ENCODE data around the gene CC2D1A. TPM values are rescaled to one million over a fixed set of nuclear protein-coding genes. Genes with fewer than 3 reads are reported as not detected.
A peak's percentile ranks its signal among the peaks of the same experiment; 100 is the strongest.

The CC2D1A gene
- total RNA-seq, 1 donor from 2014 or later, result 19.6 TPM

DNA sequence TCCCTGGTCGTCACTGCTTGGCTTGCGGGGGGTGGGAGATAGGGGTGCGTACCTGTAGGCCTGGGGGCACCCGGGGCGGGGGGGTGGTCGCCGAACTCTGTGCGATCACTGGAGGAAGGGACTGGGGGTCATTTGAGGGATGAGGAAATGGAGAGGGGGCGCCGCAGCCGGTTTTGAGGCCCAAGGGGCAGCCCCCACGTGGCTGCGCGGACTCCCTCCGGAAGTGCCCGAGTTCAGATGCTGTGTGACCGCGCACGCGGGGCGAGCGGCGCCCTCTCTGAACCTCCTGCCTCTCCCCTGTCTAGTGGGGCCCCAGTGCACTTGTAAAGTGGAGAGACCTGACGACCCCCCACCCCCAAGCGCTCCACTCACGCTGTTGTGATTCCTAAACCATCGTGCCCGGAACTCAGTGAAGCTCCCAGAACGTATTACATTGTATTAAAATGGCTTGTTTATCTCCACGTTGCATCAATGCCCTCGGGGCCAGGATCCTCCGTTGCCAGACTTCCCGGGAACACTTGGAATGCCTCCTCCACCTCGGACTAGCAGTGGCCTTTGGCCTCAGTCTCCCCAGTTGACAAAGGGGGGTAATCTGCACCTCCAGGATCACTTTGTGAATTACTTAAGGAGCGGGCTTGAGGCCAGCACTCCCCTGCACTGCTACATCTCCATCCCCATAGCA, 32.0 kb upstream of the CC2D1A start:
- intact Hi-C loops (cut with micrococcal nuclease), result no loop called here

DNA sequence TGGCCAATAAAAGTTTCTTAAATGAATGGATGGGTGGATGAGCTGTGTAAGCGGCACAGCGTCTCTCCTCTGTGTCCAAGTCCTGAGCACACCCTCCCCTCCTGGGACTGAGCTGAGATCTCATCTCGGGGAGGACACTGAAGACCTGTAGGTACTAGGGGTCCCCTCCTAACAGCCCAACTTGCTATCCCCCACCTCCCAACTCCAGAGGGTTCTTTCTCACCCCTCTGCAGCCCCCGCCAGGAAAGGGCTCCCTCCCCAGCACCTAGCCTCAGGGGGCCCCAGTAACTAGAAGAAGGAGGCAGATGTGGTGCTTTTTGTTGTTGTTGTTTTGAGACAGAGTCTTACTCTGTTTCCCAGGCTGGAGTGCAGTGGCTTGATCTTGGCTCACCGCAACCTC, 30.2 kb upstream of the CC2D1A start:
- intact Hi-C loops (cut with micrococcal nuclease), result no loop called here
- DNase-seq (no peak), ATAC-seq (no peak)

More for the DNA sequence above, 32.0 kb upstream of the CC2D1A start:
- DNase-seq (no peak), ATAC-seq (no peak)

DNA sequence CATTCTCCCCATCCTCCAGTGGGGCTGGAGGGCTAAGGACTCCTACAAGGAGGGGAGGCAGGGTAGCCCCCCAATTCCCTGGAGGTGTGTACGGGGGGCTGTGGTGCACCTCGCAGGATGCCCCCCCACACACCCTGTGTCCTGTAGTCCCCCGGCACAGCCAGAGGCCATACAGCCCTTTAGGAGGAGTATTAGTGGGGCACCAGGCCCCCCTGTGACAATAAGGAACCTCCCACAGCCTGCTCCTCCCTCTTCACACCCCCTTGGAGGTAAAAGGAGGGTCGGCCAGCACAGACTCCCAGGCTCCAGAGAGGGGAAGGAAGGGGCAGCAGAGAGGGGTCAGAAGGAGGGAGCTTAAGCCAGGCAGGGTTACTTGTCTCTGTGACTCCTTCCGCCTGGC, 29.2 kb upstream of the CC2D1A start, which contains the start of gene NANOS3:
Gene NANOS3, plus strand, starts transcription at position 301 of the 400 bp plus-strand sequence. CDS start 115 bp downstream, outside the sequence.
- no peak for DNase-seq
- intact Hi-C loops (cut with micrococcal nuclease), result no loop called here

DNA sequence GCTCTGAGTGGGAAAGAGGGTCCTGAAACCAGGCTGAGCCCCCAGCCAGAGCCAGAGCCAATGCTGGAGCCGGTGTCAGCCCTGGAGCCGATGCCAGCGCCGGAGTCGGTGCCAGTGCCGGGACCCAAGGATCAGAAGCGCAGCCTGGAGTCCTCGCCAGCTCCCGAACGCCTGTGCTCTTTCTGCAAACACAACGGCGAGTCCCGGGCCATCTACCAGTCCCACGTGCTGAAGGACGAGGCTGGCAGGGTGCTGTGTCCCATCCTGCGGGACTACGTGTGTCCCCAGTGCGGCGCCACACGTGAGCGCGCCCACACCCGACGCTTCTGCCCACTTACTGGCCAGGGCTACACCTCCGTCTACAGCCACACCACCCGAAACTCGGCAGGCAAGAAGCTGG, 28.7 kb upstream of the CC2D1A start:
- intact Hi-C loops (cut with micrococcal nuclease), result no loop called here
- DNase-seq (no peak), ATAC-seq (no peak)

More for the DNA sequence above, 29.2 kb upstream of the CC2D1A start, which contains the start of gene NANOS3:
- no peak for ATAC-seq

DNA sequence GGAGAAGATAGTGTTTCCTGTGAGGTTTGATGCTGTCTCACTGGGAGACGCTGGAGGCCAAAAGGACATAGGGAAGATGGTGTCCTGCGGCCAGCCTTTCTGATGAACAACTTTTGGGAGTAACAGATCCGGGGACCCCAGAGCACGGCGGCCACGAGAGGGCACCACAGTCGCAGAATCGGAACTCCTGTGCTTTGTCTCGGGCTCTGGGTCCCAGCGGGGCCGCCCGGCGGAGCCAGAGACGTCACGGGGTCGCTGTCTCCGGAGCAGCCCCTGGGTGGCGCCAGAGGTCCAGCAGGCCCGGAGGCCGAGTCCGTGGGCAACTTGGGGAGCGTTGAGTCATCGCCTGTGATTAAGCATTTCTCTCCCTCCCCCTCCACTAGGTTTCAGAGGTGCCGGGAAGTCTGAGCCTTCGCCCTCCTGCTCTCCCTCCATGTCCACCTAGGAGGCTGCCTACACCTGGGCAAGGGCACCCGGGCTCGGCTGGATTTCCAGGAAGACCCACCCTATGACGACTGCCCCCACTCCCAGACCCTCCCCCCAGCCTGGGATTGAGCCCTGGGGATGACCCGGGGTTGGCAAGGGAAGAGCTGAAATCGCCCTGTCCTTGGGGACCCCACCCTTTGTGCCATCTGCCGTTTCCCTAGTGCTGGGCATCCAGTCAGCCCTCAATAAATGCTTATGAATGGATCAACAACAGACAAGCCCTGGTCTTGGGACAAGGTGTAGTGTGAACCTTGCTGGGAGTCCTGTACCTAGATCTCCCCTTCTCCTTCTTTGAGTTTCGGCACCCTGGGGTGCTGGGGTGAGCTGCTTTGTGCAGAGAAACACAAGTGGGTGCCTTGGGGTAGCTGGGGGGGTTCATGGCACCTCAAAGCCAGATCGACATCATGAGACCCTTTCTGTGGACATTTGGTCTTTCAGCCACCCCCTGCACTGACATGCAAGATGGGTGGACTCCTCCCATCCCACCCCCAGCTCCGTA, 25.6 kb upstream of the CC2D1A start:
- DNase-seq, result peak; percentile 99
- intact Hi-C loops (cut with micrococcal nuclease), result loop anchor here (5.0 kb wide), 1 partner anchor 192 kb away; the partner anchor contains the start of gene MISP3
- ATAC-seq, result peak; percentile 97

DNA sequence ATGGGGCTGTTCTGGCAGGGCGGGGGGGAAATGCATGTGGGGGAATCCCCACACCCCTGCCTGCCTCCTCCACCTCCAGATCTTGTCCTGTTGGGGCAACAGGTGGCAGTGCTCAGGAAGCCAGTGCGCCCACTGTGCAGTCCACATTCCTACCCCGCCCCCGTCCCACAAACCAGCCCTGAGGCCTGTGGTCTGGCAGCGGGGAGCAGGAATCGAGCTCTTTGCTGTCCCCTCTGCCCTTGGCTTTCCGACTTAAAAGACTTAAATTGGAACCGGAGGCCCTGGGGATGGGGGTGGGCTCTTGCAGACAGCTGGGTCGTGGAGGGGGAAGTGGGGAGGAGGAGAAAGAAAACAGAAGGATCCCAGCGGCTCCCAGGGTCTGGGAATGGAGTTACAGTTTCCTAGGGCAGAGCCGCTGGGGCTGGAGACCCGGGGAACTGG, 24.7 kb upstream of the CC2D1A start:
- DNase-seq, result no peak
- ATAC-seq, result no peak
- intact Hi-C loops (cut with micrococcal nuclease), result loop anchor here (5.0 kb wide), 1 partner anchor 191 kb away; the partner anchor contains the start of gene MISP3

DNA sequence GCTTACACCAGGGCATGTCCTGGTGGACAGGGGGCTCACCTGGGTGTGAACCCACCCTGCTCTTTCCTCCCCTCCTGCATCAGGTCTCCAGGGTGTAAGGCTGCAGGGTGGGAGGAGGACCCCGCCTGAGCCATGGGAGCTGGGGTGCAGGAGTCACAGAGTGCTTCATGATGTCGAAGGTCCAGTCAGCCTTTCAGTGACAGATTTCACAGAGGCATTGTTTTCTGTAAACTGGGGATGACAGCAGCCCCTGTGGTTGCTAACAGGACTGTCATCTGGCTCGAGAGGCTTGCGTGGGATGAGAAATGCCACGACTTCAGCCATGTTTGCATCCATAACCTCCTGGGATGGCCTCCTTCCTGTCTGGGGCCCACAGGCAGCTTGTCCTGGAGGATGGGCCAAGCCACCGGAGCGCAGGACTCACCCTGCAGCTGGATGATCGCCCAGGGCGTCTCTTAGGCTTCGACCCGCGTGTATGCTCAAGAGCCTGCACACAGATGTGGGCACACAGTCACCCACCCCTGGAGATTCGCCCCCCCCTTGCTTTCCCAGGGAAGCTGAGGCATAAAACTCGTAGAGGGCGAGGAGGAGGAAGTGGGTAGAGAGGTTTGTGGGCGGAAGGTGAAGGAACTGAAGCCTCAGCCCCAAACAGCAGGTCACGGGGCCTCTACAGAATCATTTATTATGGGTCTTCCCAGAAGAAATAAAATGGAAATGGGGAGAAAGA, 24.1 kb upstream of the CC2D1A start:
- DNase-seq (peak; percentile 61), ATAC-seq (no peak)
- intact Hi-C loops (cut with micrococcal nuclease), result loop anchor here (5.0 kb wide), 1 partner anchor 190 kb away; the partner anchor contains the start of gene MISP3

DNA sequence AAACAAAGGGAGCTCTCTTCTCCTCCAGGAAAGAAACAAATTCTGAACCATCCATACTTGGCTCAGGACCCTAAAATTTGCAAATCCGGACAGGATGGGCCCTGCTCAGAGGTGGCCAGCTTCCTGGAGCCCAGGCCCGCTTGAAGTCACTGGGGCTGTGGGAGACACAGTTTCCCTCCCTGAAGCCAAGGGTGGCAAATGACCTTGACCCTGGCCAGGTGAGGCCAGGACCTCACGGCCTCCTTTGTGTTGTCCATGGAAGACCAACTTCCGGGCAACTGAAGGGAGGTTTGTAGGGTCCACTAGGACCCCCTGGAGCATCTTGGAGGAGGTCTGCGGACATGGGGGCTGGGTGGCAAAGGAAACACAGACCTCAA, 23.6 kb upstream of the CC2D1A start:
- ATAC-seq (no peak), DNase-seq (no peak)
- intact Hi-C loops (cut with micrococcal nuclease), result loop anchor here (5.0 kb wide), 1 partner anchor 190 kb away; the partner anchor contains the start of gene MISP3

DNA sequence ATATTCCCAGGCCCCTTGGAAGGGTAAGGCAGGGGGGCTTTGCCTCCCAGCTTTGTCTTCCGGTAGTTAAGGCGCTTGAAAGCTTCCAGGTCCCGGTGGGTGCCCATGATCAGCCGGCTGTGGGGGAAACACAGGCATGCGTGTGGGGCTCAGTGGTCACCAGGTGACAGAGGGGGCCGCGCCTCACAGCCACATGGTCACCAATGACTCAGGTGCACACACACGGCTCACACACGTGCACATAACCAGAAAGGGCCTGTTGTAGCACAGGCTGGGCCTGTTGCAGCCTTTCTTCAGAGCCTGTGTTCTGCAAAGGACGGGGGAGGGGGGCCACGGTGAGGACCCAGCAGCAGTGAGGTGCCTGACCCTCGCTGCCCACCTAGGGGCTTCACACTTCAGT, 23.2 kb upstream of the CC2D1A start:
- ATAC-seq (no peak), DNase-seq (no peak)
- intact Hi-C loops (cut with micrococcal nuclease), result loop anchor here (5.0 kb wide), 1 partner anchor 189 kb away; the partner anchor contains the start of gene MISP3

DNA sequence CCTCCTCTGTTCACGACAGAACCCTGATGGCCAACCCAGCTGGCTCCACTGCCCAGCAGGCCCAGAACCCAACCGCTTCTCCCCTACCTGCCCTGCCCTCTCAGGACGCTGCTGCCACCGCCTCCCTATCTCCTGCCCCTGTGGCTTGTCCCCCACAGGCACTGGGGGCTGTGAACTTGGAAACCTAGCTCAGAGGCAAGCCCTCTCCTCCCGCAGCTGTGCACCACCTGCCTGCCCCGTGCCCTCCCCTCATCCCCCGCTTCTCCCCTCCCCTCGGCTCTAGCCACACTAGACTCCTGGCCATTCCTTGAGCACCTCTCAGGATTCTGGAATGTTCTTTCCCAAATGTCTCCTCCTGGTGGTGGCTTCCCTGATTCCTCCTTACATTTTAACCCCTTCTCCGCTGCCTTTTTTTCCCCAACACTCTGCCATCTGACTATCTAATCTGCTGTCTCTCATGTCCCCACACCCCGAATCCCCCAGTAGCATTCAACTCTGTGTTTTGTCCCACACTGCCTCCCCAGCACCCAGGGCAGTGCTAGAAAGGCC, 22.4 kb upstream of the CC2D1A start:
- ATAC-seq, result no peak
- intact Hi-C loops (cut with micrococcal nuclease), result loop anchor here (5.0 kb wide), 1 partner anchor 189 kb away; the partner anchor contains the start of gene MISP3
- no peak for DNase-seq

DNA sequence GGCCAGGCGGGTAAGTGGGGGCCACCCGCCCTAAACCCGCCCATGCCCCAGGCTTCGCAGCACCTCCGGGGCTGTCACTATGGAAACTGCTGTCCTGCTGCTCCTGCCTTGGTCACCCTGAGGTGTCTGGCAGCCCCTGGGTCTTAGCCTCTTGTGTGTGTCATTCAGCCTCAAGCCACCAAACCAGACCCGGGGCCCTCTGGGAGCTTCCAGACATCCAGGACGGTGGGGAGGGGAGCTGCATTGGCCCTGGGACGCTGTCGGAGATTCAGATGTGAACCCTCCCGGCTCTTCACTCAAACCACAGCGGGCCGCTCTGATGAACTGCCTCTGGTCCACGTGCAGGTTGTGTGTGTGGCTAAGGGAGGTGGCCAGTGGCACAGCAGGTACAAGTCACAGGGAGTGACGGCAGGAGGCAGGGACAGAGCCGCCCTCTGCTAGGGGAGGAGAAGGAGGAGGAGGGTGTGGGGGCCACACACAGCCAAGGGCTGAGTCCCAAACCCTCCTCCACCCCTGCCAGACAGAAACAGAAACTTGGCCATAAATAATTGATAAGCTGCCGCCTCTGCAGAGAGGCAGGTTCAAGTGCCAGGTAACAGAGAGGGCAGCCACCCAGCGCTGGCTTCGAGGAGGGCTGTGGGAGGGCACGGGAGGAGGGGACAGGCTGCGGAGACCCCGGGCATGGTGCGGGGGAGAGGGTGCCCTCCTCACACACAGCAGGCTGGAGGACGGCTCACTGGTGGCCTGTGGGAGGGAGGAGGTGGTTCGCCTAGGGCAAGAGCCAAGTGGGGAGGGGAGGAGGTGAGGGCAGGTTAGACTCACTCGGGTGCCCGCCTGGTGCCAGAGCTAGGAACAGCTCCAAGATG, 21.0 kb upstream of the CC2D1A start:
- ATAC-seq, result peak; percentile 14
- intact Hi-C loops (cut with micrococcal nuclease), result loop anchor here (5.0 kb wide), 1 partner anchor 187 kb away; the partner anchor contains the start of gene MISP3

DNA sequence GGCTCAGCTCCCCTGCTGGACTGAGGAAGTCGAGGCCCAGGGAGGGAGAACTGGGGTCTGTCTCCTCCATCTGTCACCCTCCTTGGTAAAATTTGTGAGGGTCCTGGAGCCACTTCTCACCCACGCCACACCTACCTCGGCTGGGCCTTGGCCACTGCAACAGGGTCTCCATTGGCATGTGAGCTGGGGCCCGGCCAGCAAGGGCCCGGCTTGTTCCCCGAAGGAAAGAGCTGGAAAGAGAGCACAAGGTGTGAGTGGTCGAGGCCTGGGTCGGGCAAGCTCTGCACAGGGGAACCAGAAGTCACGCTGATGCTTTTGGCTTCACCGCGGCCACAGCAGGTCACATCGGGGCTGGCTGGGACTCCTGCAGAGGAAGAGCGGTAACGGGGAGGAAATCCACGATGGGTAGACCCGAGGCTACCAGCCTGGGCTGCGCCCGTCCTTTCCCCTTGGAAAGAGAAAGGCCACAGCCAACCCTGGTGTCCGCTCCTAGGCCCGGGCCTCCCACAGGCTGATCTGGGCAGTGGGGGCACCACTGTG, 20.1 kb upstream of the CC2D1A start:
- no peak for ATAC-seq
- intact Hi-C loops (cut with micrococcal nuclease), result no loop called here
- DNase-seq, result no peak

More for the DNA sequence above, 21.0 kb upstream of the CC2D1A start:
- no peak for DNase-seq

DNA sequence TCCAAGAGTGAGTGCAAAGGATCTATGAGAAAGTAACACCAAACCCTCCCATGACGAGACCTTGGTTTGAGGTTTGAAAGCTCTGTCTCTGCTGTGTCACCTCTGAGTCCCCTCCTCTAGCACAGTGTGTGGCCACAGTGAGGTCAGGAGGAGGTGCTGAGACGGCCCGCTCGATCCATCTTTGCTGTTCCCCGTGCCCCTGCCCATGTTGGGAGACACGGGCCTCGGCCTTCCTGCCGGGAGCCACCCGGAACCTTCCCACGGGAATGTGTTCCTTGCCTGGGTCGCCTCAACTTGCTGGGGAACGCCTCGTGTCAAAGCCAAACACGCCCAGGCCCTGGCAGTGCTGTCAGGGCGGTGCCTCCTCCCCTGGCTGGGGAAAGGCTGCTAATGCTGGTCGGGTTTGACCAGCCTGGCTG, 19.0 kb upstream of the CC2D1A start:
- DNase-seq, result no peak
- intact Hi-C loops (cut with micrococcal nuclease), result no loop called here
- no peak for ATAC-seq

DNA sequence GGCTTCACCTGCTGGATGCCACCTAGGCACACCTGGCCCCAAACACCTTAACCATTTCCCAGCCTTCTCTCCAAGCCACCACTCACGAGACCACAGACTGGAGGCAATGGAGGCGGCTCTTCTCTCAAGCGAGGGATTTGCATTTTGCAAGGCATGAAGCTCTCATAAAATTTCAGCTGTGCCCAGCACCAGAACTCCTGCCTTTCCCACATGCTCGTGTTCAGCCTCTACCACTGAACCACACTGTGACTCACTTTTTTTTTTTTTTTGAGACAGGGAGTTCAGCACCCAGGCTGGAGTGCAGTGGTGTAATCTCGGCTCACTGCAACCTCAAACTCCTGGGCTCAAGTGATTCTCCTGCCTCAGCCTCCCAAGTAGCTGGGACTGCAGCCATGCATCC, 18.5 kb upstream of the CC2D1A start:
- ATAC-seq (no peak), DNase-seq (no peak)
- intact Hi-C loops (cut with micrococcal nuclease), result no loop called here

DNA sequence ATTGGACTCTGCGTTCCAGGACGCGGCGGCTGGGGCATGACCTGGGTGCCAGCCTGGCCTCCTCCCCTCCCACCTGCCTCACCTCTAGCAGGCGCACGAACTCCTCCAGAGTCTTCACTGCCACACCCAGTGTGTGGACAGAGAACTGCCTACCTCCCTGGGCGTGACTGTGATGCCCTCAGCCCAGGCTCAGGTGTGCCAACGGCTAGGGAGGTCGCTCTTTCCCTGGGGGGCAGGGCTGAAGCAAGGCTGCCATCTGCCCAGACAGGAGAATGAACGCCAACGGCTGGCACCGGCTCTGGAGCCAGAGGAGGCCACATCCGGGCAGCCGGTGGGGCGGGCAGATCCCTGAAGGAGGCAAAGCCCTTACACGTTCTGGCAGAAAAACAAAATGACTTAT, 17.7 kb upstream of the CC2D1A start:
- ATAC-seq, result no peak
- intact Hi-C loops (cut with micrococcal nuclease), result no loop called here
- DNase-seq, result no peak

DNA sequence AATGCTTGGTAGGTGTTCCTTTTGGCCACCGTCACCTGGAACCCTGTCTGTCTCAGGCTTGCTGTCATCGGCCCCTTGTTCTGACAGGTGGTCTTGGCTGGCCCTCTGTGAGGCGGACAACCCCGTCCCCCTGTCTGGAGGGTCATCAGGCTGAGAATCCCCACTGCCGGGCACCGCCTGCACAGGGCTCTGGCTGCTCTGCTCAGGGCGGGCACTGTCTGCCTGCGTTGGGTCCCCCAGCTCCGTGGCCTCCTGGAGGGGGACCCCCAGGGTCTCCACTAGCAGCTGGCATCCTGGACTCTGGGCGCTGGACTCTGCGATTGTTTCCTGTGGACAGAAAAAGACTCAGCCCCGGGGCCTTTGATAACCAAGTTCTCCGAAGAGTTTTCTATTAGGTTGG, 15.9 kb upstream of the CC2D1A start:
- intact Hi-C loops (cut with micrococcal nuclease), result no loop called here
- no peak for DNase-seq
- no peak for ATAC-seq

DNA sequence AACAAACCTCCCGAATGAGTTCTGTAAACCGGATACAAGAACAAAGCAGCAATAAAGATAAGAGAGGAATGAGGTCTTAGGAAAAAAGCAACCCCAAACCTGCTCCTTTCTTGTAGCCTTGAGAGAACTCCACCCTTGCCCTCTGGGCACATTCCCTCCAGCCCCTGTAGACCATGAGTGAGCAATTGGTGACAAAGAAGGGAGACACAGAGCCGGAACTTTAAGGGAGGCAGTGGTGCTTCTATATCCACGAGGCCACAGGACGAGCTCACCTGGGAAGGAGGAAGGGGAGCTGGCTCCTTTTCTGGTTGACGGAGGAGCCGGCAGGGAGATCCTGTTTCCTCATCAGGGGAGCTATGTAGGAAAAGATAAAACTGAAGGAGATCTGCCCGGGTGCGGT, 13.1 kb upstream of the CC2D1A start:
- intact Hi-C loops (cut with micrococcal nuclease), result no loop called here
- no peak for ATAC-seq
- no peak for DNase-seq

DNA sequence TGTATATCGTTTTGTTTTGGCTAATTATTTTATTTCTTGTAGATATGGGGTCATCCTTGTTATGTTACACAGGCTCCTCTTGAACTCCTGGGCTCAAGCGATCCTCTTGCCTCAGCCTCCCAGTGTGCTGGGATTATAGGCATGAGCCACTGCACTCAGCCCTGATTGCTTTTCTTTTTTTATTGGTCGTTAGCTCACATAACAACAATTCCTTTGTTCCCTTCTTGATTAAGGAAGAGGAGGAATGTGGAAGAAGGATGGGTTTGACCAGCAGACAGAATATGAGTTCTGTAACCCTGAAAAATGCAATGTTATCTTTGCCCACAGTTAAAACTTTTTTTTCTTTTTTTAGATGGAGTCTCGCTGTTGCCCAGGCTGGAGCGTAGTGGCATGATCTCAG, 11.4 kb upstream of the CC2D1A start:
- no peak for ATAC-seq
- intact Hi-C loops (cut with micrococcal nuclease), result no loop called here
- no peak for DNase-seq

Measured in left ventricle myocardium superior (tissue), 1 donor.